ENCODE measurements around the gene SBF2.

DNA sequence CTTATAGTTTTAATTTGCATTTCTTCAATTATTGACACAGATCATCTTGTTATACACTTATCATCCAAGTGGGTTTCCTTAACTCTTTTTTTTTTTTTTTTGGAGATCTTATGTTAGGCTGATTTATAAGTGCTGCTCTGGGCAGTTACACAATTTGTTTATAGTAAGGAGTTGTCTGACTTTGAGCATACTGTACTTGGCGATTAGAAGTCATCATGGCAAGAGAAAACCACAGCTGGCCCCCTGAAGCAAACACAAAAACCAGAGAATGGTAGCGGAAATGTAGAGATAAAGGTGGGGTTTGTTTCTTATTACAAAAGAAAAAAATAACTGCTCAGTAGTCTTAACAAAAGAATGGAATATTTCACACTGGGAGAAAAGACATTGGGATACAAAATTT, 337.5 kb downstream of the SBF2 start:
- TF ChIP-seq POLR2A (IDR thresholded peaks at IDR 0.05; ENCODE audit: low read depth, low read length) (no peak), POLR2AphosphoS5 (IDR thresholded peaks at IDR 0.05; ENCODE audit: low read depth, low read length) (no peak)
